H1 (cell line): Measurements from ENCODE around the gene DNER. TPM values are rescaled to one million over a fixed set of nuclear protein-coding genes. Genes with fewer than 3 reads are reported as not detected.

Experiments used
- CTCF ChIA-PET: fragments of 300-600 bp; sonication (Branson Sonifier 250); formaldehyde crosslinking; loops from one replicate; lab custom pipeline; 2021; ENCODE audit not compliant: partially characterized antibody; lab: Charles Lee
- POLR2A ChIA-PET: fragments of 300-600 bp; sonication (Branson Sonifier 250); formaldehyde crosslinking; loops from one replicate; lab custom pipeline; 2021; ENCODE audit warnings: inconsistent platforms; ENCODE audit not compliant: partially characterized antibody; lab: Charles Lee
- DNase-seq, 2 experiments: peaks; one replicate each; pipeline versions ENCODE4 v3.0.0 to v3.0.0-alpha.2; 2010 to 2022; ENCODE audit warnings: low spot score in 2 of 2, low read depth in 1 of 2, mixed read lengths in 1 of 2
- FAIRE-seq: peaks from 2 replicates; lab custom pipeline; 2011; peaks lifted over from hg19 to GRCh38; lab: Jason Lieb, UNC
- H2AFZ ChIP-seq: 2 replicates; pipeline ENCODE4 v1.8.1; 2012; ENCODE audit warnings: low read length, inconsistent platforms
- H2AK5ac ChIP-seq: 2 replicates; pipeline ENCODE4 v1.6.1; 2013; ENCODE audit warnings: low read depth, low read length
- H2BK120ac ChIP-seq: replicated peaks from 2 replicates; pipeline ENCODE3; 2013; ENCODE audit warnings: low read depth, low read length, inconsistent platforms
- H2BK12ac ChIP-seq: 2 replicates; pipeline ENCODE4 v1.6.1; 2013; ENCODE audit warnings: low read depth, low read length
- H2BK15ac ChIP-seq: 2 replicates; pipeline ENCODE4 v1.6.1; 2013; ENCODE audit warnings: low read length
- H2BK20ac ChIP-seq: 2 replicates; pipeline ENCODE4 v1.6.1; 2013; ENCODE audit warnings: low read length
- H2BK5ac ChIP-seq: 2 replicates; pipeline ENCODE4 v1.6.1; 2013; ENCODE audit warnings: low read depth, low read length
- H3K14ac ChIP-seq: 2 replicates; pipeline ENCODE4 v1.6.1; 2013; ENCODE audit warnings: inconsistent platforms; ENCODE audit not compliant: insufficient read length
- H3K18ac ChIP-seq: 2 replicates; pipeline ENCODE4 v1.6.1; 2013; ENCODE audit warnings: low read length; ENCODE audit errors: extremely low read depth
- H3K23ac ChIP-seq: 2 replicates; pipeline ENCODE4 v1.6.1; 2013; ENCODE audit warnings: inconsistent platforms; ENCODE audit not compliant: insufficient read length
- H3K23me2 ChIP-seq: 2 replicates; pipeline ENCODE4 v1.6.1; 2013; ENCODE audit warnings: low read depth, low read length
- H3K27ac ChIP-seq: 2 replicates; pipeline ENCODE4 v1.6.1; 2011; ENCODE audit warnings: low read depth, low read length, inconsistent platforms
- H3K27me3 ChIP-seq, 4 experiments: replicated peaks in 1 of 4; 1 replicate in 1 of 4; 2 replicates in 3 of 4; pipeline versions ENCODE4 v1.6.1 to v1.8.1; 2011 to 2013; ENCODE audit warnings: low read length in 3 of 4, mild to moderate bottlenecking in 3 of 4, inconsistent platforms in 2 of 4, mixed read lengths in 2 of 4, moderate library complexity in 1 of 4; ENCODE audit not compliant: control insufficient read depth in 3 of 4, insufficient read depth in 3 of 4; ENCODE audit errors: extremely low read depth in 1 of 4
- H3K36me3 ChIP-seq, 4 experiments: 2 replicates each; pipeline versions ENCODE4 v1.6.1 to v1.8.1; 2011 to 2013; ENCODE audit warnings: mild to moderate bottlenecking in 4 of 4, low read length in 3 of 4, moderate library complexity in 2 of 4, control low read depth in 1 of 4, inconsistent platforms in 1 of 4; ENCODE audit not compliant: insufficient read depth in 4 of 4, control insufficient read depth in 2 of 4
- H3K4ac ChIP-seq: replicated peaks from 2 replicates; pipeline ENCODE3; 2013; ENCODE audit warnings: low read length, low read depth, mixed read lengths, inconsistent platforms; ENCODE audit not compliant: insufficient read length
- H3K4me1 ChIP-seq, 4 experiments: replicated peaks in 1 of 4; 1 replicate in 1 of 4; 2 replicates in 3 of 4; pipeline versions ENCODE4 v1.6.1 to v1.8.1; 2011 to 2013; ENCODE audit warnings: low read length in 3 of 4, inconsistent platforms in 2 of 4, mixed read lengths in 1 of 4; ENCODE audit not compliant: insufficient read depth in 4 of 4, control insufficient read depth in 3 of 4
- H3K4me2 ChIP-seq, 2 experiments: 2 replicates each; pipeline versions ENCODE4 v1.6.1 to v1.8.1; 2011 to 2013; ENCODE audit warnings: low read depth in 2 of 2, low read length in 2 of 2, control low read depth in 1 of 2, inconsistent platforms in 1 of 2, mild to moderate bottlenecking in 1 of 2; ENCODE audit not compliant: insufficient read depth in 1 of 2
- H3K4me3 ChIP-seq, 4 experiments: fragments of 200-600, 300-600 bp in 1 of 4; sonication (generic), shearing (Covaris generic), sonication (Bioruptor Twin) in 1 of 4; 2 replicates each; pipeline versions ENCODE4 v1.5.1 to v1.8.1; 2011 to 2016; ENCODE audit warnings: low read length in 4 of 4, low read depth in 3 of 4, control low read depth in 2 of 4, inconsistent platforms in 2 of 4, mild to moderate bottlenecking in 2 of 4, mixed read lengths in 1 of 4, moderate library complexity in 1 of 4; ENCODE audit not compliant: insufficient read depth in 2 of 4; ENCODE audit errors: extremely low read depth in 1 of 4
- H3K56ac ChIP-seq: replicated peaks from 2 replicates; pipeline ENCODE3; 2013; ENCODE audit warnings: low read depth, mild to moderate bottlenecking, mixed read lengths, low read length, inconsistent platforms; ENCODE audit not compliant: insufficient read length
- H3K79me1 ChIP-seq: 2 replicates; pipeline ENCODE4 v1.6.1; 2013; ENCODE audit warnings: low read depth, low read length, control low read depth
- H3K79me2 ChIP-seq, 2 experiments: 2 replicates each; pipeline versions ENCODE4 v1.6.1 to v1.8.1; 2012 to 2013; ENCODE audit warnings: low read length in 2 of 2, mild to moderate bottlenecking in 2 of 2, inconsistent platforms in 1 of 2; ENCODE audit not compliant: insufficient read depth in 2 of 2, control insufficient read depth in 1 of 2
- H3K9ac ChIP-seq, 4 experiments: replicated peaks in 1 of 4; 1 replicate in 1 of 4; 2 replicates in 3 of 4; pipeline versions ENCODE4 v1.6.1 to v1.8.1; 2011 to 2013; ENCODE audit warnings: low read depth in 3 of 4, low read length in 3 of 4, control low read depth in 2 of 4, mild to moderate bottlenecking in 2 of 4, moderate library complexity in 2 of 4, inconsistent platforms in 1 of 4; ENCODE audit errors: extremely low read depth in 1 of 4
- H3K9me3 ChIP-seq, 2 experiments: 2 replicates each; pipeline versions ENCODE4 v1.6.1 to v1.8.1; 2012 to 2013; ENCODE audit warnings: mild to moderate bottlenecking in 2 of 2, moderate library complexity in 2 of 2, control low read depth in 1 of 2, inconsistent platforms in 1 of 2, low read depth in 1 of 2, low read length in 1 of 2, mixed read lengths in 1 of 2; ENCODE audit not compliant: insufficient read depth in 2 of 2
- H4K20me1 ChIP-seq, 2 experiments: replicated peaks in 1 of 2; 2 replicates each; pipeline versions ENCODE3 to v1.8.1; 2011 to 2013; ENCODE audit warnings: inconsistent platforms in 2 of 2, low read length in 2 of 2, mild to moderate bottlenecking in 1 of 2; ENCODE audit not compliant: insufficient read depth in 2 of 2, control insufficient read depth in 1 of 2
- H4K5ac ChIP-seq: 2 replicates; pipeline ENCODE4 v1.6.1; 2013; ENCODE audit warnings: low read length, low read depth, mixed read lengths, inconsistent platforms; ENCODE audit not compliant: insufficient read length
- H4K8ac ChIP-seq: 2 replicates; pipeline ENCODE4 v1.8.0; 2013; ENCODE audit warnings: mild to moderate bottlenecking, moderate library complexity, low read length, inconsistent platforms; ENCODE audit not compliant: insufficient read depth; ENCODE audit errors: extremely low read depth
- H4K91ac ChIP-seq: replicated peaks from 2 replicates; pipeline ENCODE3; 2013; ENCODE audit warnings: low read length, mixed read lengths, inconsistent platforms; ENCODE audit not compliant: insufficient read length
- BACH1 ChIP-seq: IDR thresholded peaks from 2 replicates; pipeline ENCODE4 v1.6.1; 2012; ENCODE audit warnings: low read length, improper control_type of control experiment
- EZH2 ChIP-seq: fragments of 200-600 bp; sonication (generic); IDR thresholded peaks from 2 replicates; pipeline ENCODE4 v1.7.1; 2012; ENCODE audit warnings: low read depth, mild to moderate bottlenecking, moderate library complexity, low read length, inconsistent platforms; ENCODE audit not compliant: severe bottlenecking
- FOSL1 ChIP-seq: IDR thresholded peaks from 2 replicates; pipeline ENCODE4 v1.6.1; 2011; ENCODE audit warnings: mild to moderate bottlenecking, low read depth, low read length, moderate library complexity; ENCODE audit not compliant: insufficient read depth
- GABPA ChIP-seq: IDR thresholded peaks from 2 replicates; pipeline ENCODE4 v1.6.1; 2011; ENCODE audit warnings: mild to moderate bottlenecking, low read length, moderate library complexity, borderline replicate concordance; ENCODE audit not compliant: insufficient read depth
- GTF2F1 ChIP-seq: IDR thresholded peaks from 2 replicates; pipeline ENCODE4 v1.6.1; 2012; ENCODE audit warnings: low read depth, low read length, improper control_type of control experiment, borderline replicate concordance
- POU5F1 ChIP-seq: IDR thresholded peaks from 2 replicates; pipeline ENCODE4 v1.6.1; 2011; ENCODE audit warnings: low read depth, mild to moderate bottlenecking, low read length, moderate library complexity
- SIN3A ChIP-seq, 2 experiments: IDR thresholded peaks in 1 of 2; conservative IDR thresholded peaks in 1 of 2; 2 replicates each; pipeline ENCODE4 v1.6.1; 2011 to 2012; ENCODE audit warnings: low read length in 2 of 2, improper control_type of control experiment in 1 of 2, low read depth in 1 of 2, mild to moderate bottlenecking in 1 of 2
- TBP ChIP-seq: IDR thresholded peaks from 2 replicates; pipeline ENCODE4 v1.6.1; 2011; ENCODE audit warnings: low read depth, low read length, improper control_type of control experiment
- TEAD4 ChIP-seq: IDR thresholded peaks from 2 replicates; pipeline ENCODE4 v1.6.1; 2012; ENCODE audit warnings: low read depth, low read length, inconsistent platforms, mixed read lengths
- WGBS, 2 experiments: shearing (Covaris generic) in 1 of 2; methylation state at CpG; one replicate each; pipeline versions ENCODE4 v1.1.6 to v1.1.7; 2013 to 2015; ENCODE audit warnings: low lambda C conversion rate in 2 of 2, mixed read lengths in 2 of 2, inconsistent platforms in 1 of 2, low coverage in 1 of 2, missing lambda C conversion rate in 1 of 2; ENCODE audit not compliant: insufficient replicate concordance in 2 of 2, insufficient coverage in 1 of 2, insufficient read length in 1 of 2; ENCODE audit errors: extremely low coverage in 1 of 2, missing lambda C conversion rate in 1 of 2; 5-methylcytosine and 5-hydroxymethylcytosine counted together
- polyA plus RNA-seq, 7 experiments: library from polyadenylated mRNA; depleted of rRNA in 3 of 7; stranded (reverse) in 5 of 7; unstranded in 2 of 7; fragments of >200 nt in 5 of 7; fragments of 200-250 nt in 2 of 7; gene quantifications; 1 replicate in 5 of 7; 2 replicates in 1 of 7; 4 replicates in 1 of 7; pipeline versions ENCODE4 v1.2.1 to v1.2.3, GENCODE V29; 2011 to 2013; ENCODE audit warnings: missing spikeins in 2 of 7, mixed read lengths in 2 of 7
- total RNA-seq: library from RNA; stranded (reverse); fragmentation: NEBNext Ultra II Directional; extraction: Animal tissue kit (Norgen Biotek cat#: 25700); gene quantifications from 2 replicates; pipeline ENCODE4 v1.2.1, GENCODE V29; 2021

Gene DNER
- total and polyA plus RNA-seq, 2 of the 8 experiments (the other 6 are each of a cell fraction or from before 2014, with no cell fraction given), result 6.8 to 16.3 TPM

DNA sequence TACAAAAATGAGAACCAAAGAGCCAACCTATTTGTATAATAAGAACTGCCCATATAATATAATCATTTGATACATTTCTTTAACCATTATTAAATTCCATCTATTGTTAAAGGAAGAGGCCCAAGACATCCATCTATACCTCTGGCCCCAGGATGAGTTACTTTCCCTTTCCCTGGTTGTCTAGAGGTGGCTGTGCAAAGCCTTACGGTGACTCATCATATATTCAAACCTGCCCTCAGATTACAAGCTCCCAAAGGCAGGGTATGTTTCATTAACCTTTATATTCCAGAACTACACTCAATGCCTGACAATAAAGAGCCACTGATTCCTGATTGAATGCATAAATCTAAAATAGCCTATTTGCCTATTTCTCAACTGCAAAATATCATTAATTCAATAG is 337.5 kb downstream of the DNER start:
- H3K9me3 ChIP-seq, result 0 out of 4 replicates have a peak, but pooled peaks cover 0 to 2% of the 10 kb centered on the region in 2 experiments
- POLR2A ChIA-PET, result no interaction called here
- 100% methylated on average over 1 of the region's 1 CpG; no CpG with 5 or more reads in 1 of the 2 experiments for WGBS, 2 experiments

More for the DNA sequence above, 337.5 kb downstream of the DNER start:
- Histone ChIP-seq H3K36me3 (no peaks in the 10 kb centered on the region), H3K27ac (no peak overlapping the region), H3K4ac (no peak overlapping the region), H4K5ac (no peak overlapping the region), H3K4me3 (no peak overlapping the region), H3K79me1 (no peaks in the 10 kb centered on the region), H3K23me2 (no peaks in the 10 kb centered on the region), H4K8ac (no peak overlapping the region), H2AK5ac (no peak overlapping the region), H4K91ac (no peak overlapping the region), H3K27me3 (no peaks in the 10 kb centered on the region), H3K4me2 (no peak overlapping the region), H2BK5ac (no peak overlapping the region), H3K23ac (no peak overlapping the region), H4K20me1 (no peaks in the 10 kb centered on the region), H3K14ac (no peak overlapping the region), H3K9ac (no peak overlapping the region), H2BK15ac (no peak overlapping the region), H2BK20ac (no peak overlapping the region), H2BK12ac (no peak overlapping the region), H3K18ac (no peak overlapping the region), H2AFZ (no peak overlapping the region), H3K56ac (no peak overlapping the region), H3K79me2 (no peaks in the 10 kb centered on the region), H2BK120ac (no peak overlapping the region), H3K4me1 (no peaks in the 10 kb centered on the region)
- DNase-seq (no peak), FAIRE-seq (no peak)
- TF ChIP-seq GTF2F1, result no peak
- TF ChIP-seq FOSL1, result no peak
- TF ChIP-seq TEAD4, result no peak
- no peak for TF ChIP-seq SIN3A (conservative IDR thresholded peaks at IDR 0.05 in 1 of 2, IDR thresholded peaks at IDR 0.05 in 1 of 2; ENCODE audit: low read depth in 1 of 2, low read length in 2 of 2)
- TF ChIP-seq TBP, result no peak
- no peak for TF ChIP-seq BACH1
- TF ChIP-seq EZH2, result no peak
- TF ChIP-seq GABPA, result no peak
- TF ChIP-seq POU5F1, result no peak
- CTCF ChIA-PET, result interaction anchor here (1.0 kb wide), 1 partner anchor 34 kb away, joined by 3 read pairs; no protein-coding TSS in a partner anchor
